IPS-NIHi11 (cell line): Measurements from ENCODE around the gene TXNL4A.
"Not testable (repeated sequence)": the region's sequence is repeated elsewhere in the genome, so short reads cannot be mapped to it uniquely, and the experiment has no call there.

Source experiments
- DNase-seq: peaks from one replicate; pipeline ENCODE4 v3.0.0; 2012; ENCODE audit warnings: mixed read lengths, low spot score

TXNL4A gene

DNA sequence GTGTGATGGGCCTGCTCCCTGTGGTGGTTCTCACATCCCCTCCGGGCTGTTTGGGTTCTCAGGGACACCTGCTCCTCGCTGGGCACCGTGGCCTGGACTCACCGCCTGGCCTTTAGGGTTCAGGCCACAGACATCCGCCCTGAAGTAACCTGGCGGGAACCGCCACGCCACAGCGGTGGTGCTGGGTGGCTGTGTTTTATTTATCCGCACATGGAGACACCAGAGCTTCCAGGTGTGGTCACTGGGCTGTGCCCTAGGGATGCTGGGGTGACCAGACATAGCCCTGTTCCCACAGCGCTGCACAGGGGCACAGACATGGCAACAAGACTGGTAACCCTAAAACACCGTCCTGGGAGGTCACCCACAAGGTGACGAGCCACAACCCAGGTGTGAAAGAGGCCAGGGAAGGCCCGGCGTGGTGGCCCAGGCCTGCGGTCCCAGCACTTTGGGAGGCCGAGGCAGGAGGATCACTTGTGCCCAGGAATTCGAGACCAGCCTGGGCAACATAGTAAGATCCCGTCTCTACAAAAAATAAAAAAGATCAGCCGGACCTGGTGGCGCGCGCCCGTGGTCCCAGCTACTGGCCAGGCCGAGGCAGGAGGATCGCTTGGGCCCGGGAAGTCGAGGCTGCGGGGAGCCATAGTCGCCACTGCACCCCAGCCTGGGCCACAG is 24.6 kb downstream of the TXNL4A start:
- no peak for DNase-seq

DNA sequence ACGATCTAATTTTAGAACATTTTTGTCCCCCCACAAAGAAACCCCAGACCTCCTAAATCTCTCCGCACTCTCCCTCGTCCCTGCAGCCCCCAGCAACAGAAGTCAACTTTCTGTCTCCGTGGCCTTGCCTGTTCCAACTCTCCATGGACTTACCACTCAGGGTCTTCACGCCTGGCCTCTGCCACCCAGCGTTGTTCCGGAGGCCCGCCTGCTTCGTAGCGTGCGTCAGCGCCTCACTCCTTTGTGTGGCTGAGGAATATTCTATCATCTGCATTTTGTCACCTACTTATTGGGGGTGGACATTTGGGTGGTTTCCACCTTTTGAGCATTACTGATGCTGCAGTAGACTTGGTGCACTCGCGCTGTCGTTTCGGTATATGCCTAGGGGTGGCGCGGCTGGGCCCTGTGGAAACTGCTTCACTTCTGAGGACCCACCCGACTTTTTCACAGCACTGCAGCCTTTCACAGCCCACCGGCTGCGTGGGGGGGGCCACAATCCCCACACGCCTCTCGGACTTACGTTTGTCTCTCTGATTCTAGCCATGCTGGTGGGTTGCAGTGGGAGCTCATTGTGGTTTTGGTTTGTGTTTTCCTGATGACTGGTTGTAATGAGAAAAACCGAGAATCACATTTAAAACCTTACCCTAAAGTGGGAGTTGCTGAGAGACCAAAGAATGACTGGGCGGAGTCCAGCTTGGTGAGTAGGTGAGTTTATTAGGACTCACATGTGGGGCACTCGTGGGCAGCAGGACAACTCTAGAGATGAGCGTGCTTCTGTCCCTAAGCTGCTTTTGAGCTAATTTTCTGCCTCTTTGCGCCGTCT is 25.3 kb downstream of the TXNL4A start:
- no peak for DNase-seq

DNA sequence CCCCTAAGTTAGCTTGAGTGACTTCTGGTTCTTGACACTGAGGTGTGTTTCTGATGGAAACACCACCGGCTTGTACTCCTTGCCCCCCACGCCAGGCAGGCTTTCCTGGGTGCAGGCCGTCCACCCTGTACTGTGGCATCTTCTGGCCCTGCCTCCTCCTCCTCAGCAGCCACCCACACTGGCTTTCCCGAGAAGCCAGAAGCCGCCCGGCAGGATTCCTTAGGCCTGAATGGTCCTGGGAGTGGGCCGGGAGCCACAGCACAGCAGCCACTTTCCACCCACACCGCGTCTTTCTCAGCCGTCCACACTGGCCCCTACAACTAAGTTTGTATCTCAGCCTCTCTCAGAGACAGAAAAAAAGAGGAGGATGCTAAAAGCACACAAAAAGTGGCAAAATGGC is 26.1 kb downstream of the TXNL4A start:
- DNase-seq, result peak; percentile 46

DNA sequence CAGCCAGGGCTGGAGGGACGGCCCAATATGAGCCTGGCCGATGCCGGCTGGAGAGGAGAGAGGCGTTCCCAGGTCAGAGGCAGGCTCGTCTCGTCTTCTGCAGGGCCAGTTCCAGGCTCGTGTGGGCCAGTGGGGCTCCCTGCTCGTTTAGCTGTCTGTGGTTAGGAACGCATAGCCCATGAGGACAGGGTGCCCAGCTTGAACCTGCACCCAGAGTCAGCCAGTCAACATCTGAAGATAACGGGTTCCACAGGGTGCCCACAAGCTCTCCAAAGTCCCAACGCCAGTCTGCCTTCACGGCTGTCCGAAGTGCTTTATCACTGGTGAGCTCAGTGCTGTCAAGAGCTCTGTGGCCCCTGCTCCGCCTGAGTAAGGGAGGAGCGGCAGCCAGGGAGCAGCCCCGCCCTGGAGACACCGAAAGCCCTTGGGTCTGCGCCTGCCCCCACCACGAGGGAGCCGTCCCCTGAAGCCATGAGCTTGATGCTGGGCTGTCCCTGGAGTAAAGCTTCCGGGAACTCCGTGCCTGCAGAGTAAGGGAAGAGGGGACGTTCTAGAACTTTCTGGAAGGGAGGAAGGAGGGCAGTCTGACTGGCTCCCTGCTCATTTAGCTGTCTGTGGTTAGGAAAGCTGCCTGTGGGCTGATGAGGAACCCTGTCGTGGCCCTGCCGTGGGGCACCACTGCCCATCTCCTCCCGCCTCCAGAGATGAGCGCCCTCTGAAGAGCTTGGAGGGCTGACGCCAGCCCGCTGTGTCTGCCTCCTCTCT is 26.7 kb downstream of the TXNL4A start:
- no peak for DNase-seq

DNA sequence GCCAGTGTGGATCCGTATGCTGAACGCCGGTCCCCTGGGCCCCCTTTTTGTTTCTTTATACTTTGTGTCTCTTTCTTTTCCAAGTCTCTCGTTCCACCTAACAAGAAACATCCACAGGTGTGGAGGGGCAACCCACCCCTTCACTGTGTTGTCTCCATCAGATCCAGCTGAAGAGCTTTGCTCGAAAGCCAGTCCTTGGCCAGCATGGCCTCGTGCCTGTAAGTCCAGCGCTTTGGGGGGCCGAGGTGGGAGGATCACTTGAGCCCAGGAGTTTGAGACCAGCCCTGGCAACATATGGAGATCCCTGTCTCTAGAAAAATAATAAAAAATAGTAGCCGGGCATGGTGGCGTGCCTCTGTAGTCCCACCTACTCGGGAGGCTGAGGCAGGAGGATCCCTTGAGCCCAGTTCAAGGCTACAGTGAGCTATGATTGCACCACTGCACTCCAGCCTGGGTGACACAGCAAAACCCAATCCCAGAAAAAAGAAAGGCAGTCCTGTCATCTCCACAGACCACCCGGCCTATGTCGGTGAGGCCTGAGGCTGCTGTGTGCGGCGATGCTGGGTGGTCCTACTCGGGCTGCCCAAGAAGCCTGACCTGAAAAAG is 27.3 kb downstream of the TXNL4A start:
- DNase-seq, result no peak

DNA sequence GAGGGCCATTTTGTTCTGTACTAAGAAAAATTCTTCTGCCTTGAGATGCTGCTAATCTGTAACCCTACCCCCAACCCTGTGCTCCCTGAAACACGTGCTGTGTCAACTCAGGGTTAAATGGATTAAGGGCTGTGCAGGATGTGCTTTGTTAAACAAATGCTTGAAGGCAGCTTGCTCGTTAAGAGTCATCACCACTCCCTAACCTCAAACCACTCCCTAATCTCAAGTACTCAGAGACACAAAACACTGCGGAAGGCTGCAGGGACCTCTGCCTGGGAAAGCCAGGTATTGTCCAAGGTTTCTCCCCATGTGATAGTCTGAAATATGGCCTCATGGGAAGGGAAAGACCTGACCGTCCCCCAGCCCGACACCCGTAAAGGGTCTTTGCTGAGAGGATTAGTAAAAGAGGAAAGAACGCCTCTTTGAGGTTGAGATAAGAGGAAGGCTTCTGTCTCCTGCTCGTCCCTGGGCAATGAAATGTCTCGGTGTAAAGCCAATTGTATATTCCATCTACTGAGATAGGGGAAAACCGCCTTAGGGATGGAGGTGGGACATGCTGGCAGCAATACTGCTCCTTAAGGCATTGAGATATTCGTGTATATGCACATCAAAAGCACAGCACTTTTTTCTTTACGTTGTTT is 28.1 kb downstream of the TXNL4A start:
- DNase-seq, result not testable (repeated sequence)

DNA sequence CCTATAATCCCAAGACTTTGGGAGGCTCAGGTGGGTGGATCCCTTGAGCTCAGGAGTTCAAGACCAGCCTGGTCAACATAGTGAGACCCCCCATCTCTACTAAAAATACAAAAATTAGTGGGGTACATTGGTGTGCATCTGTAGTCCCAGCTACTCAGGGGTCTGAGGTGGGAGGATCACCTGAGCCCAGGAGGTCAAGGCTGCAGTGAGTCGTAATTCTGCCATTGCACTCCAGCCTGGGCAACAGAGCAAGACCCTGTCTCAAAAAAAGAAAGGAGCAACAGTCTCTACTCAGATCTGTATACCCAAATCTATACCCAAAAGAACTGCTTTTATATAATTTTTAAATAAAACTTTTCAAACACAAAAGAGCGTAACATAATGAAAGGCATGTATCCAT is 29.4 kb downstream of the TXNL4A start:
- DNase-seq, result no peak

DNA sequence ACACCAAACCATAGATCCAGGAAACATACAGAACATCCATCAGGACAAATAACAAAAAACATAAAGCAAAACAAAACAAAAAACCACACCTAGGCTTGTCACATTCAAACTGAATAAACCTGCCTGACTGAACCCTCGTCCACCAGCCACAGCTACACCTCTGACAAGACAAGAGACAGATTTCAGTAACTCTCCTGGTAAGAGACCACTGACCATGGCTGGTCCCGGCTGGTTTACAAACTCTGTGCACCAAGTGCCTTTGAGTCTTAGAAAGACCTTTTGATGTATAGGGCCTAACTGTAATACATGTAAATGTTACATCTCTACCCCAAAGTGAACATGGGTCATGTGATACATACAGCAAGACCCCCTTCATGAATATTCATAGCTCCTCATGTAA is 32.1 kb downstream of the TXNL4A start:
- no peak for DNase-seq

DNA sequence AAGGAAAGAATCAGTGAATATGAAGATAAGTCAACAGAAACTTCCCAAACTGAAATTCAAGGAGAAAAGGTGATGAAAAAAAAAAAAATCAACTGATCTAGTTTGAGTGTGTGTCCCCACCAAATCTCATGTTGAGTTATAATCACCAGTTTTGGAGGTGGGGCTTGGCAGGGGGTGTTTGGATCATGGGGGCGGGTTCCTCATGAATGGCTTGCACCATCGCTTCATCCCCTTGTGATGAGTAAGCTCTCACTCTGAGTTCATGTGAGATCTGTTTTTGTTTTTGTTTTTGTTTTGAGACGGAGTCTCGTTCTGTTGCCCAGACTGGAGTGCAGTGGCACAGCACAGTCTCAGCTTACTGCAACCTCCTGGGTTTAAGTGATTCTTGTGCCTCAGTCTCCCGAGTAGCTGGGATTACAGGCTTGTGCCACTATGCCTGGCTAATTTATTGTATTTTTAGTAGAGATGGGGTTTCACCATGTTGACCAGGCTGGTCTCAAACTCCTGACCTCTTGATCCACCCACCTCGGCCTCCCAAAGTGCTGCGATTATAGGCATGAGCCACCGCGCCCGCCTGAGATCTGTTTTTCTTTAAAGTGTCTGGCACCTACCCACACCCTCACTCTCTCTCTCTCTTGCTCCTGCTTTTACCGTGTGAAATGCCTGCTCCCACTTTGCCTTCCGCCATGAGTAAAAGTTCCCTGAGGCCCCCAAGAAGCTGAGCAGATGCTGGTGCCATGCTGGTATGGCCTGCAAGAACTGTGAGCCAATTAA is 32.9 kb downstream of the TXNL4A start:
- no peak for DNase-seq

DNA sequence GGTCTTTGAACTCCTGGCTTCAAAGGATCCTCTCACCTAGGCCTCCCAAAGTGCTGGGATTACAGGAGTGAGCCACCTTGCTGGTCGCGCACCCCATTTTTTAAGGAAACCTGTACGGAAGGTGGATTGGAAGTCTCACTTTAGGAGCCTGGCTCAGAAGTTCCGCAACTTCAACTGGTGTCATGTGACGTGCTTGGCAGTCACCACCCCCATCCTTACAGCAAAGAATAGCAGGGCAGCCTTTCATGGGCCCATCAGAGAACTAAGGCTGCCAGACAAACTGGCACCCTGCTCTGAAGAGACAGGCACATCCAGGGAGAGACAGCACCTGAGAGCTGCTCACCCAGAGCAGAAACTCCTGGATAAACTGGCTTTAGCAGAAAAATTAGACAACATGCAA is 33.6 kb downstream of the TXNL4A start:
- no peak for DNase-seq

DNA sequence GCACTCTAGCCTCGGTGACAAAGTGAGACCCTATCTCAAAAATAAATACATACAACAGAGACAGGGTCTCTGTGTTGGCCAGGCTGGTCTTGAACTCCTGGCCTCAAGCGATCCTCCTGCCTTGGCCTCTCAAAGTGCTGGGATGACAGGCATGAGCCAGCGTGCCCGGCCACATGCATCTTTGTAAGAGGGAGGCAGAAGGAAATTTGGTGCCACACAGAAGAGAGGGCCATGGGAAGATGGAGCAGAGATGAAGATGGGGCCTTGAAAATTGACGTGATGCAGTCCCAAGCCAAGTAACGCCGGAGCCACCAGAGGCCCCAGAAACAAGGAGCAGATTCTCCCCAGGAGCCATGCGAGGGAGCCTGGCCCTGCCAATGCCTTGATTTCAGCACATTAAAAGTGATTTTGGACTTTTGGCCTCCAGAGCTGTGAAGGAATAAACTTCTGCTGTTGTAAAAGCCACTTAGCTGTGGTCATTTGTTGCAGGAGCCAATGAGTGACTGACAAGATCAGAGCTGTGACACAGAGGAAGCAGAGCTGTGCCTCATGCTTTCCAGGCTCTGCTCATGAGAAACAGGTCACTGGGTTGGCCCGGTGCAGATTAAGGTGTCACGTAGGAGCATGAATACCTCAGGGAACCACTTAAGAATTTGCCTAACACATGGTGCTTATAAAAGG is 34.3 kb downstream of the TXNL4A start:
- no peak for DNase-seq

DNA sequence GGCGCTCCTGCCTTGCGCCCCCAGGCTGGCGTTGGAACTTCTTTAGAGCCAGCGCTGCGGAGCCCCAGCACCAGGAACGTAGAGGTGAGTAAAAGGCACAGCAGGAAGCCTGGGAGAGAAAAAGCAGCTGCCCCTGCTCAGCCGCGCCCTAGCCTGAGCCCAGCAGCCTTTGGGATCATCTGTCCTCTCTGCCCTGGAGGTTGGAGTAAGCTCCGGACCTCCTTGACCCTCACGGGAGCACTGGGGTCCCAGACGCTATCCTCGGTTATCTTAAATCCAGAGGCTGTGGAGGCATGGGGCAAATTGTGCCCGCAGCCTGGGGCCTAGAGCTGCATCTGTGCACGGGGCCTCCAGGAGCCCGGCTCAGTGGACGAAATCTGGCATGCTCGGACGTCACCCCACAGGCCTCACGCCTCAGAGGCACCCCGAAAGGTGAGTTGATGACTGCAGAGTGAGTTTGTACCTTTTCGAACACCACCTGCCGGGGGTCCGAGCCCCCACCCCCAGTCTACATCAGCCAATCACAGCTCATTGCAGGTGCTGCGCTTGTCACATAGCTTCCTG is 35.3 kb downstream of the TXNL4A start:
- DNase-seq, result no peak

DNA sequence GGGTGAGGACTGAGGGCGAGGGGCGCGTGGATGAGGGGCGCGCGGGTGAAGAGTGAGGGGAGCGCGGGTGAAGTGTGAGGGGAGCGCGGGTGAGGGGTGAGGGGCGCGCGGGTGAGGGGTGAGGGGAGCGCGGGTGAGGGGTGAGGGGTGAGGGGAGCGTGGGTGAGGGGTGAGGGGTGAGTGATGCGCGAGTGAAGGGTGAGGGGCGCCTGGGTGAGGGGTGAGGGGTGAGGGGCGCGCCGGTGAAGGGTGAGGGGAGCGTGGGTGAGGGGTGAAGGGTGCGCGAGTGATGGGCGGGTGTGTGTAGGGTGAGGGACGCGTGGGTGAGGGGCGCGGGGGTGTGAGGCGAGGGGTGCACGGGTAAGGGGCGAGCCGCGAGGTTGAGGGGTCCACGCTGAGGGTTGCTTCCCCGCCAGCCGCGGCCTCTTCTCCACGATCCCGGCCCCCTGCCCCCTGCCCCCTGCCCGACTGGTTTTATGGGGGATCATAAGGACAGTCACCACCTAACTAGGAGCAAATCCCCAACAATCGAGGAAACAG is 35.8 kb downstream of the TXNL4A start:
- DNase-seq, result peak; percentile 64

DNA sequence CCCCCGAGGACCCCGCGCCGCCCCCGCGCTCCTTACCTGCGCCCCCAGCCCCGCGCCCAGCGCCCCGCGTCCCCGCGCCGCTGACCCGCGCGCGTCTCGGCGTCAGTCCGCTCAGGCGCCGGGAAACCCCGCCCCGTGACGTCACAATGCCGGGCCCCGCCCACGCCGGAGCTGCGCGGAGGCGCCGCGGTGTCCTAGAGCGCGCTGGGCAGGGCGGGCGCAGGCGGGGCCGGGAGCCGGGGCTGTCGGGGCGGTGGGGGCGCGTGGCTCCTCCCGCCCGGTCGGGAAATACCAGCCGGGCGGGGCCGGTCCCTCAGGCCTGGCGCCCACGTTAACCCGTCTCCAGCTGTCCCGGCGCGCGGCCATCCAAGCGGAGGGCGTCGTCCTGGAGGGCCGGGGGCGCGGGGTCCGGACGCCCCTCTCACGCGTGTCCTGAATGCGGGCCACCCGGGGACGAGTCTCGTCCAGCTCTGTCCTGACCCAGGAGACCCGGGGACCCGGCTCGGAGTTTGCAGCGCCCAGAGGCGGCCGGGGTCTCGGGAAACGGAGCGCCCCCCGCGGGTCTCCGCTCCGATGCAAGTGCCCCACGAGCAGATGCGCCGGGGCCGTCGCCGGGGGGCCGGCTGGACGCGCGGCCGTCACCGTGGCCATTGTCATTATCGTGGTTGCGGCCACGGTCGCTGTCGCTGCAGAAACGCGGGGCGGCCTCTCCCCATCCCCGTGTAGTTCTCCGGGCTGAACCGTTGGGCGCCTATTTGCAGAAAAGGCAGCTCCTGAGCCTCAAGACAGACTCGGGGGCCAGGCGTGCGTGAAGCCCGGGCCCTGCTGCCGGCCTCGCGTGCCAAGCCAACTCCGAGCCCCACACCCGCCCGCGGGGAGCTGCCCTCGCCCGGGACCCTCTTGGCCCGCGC is 36.6 kb downstream of the TXNL4A start, which contains the start of gene SLC66A2:
Gene SLC66A2 (minus strand): TSS at position 109 of the 911 bp plus-strand sequence. CDS start 727 bp downstream, outside the sequence.
- DNase-seq, result peak; percentile 97

DNA sequence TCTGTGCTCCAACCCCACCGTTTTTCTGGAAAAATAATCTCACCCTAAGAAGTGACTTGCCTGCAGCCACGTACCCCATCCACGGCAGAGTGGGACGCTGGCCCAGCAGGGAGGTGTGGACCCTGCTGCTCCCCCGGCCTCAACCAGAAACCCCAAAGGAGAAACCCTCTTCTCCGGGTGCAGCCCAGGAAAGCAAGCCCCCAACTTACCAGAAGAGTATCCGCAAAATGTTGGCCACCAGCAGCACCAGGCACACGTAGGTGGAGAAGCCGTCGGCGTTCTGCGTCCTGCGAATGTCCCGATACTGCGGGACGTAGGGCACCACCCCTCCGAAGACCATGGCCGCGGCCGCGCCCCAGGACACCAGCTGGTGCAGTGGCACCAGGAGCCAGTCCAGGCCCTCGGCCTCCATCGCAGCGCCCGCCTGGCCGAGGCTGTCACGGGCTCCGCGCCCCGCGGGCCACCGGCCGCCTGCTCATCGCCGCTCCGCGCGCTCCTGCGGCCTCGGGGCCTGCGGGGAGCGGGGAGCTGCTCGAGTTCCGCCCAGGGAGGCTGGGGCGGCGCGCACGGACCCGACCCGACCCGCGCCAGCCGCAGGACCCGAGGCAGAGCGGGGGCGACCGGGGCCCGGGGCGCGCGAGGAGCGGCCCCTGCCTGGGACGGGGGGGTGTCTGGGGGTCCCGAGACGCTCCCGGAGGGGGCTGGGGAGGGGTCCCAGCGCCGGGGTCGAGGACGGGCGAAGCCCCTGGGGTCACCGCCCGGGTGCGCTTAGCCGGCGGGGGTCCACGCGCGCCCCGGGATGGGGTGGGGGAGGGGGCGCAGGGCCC is 37.6 kb downstream of the TXNL4A start:
- DNase-seq, result peak; percentile 72

DNA sequence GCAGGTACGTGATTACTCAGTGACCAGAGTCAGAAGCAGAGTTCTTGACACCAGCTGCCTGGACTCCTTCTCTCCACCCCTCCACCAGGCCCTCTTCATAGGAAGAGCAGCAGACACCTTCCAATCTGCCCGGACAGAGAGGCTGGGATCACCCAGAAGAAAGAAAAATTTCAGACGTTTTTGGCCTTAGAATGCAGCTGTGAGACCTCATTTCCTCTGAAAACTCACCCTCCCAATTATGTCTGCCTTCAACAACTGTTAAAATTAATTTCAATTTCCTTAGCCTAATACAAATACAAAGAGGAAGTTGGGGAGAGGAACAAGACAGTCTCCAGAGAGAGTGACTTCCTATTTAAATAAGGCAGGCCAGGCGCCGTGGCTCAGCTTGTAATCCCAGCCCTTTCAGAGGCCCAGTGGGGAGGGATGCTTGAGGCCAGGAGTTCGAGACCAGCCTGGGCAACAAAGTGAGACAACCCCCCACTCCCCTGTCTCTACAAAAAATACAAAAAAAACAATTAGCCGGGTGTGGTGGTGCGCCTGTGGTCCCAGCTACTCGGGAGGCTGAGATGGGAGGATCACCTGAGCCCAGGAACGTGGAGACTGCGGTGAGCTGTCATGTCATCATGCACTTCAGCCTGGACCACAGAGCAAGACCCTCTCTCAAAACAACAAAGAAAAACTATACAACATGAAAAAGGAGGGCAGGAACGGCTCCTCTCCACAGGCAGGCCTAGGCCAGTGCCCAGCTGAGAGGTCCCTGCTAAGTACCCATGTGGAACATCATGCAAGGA is 38.5 kb downstream of the TXNL4A start:
- no peak for DNase-seq
